ENCODE data around the gene SNRNP200. TPM values are rescaled to one million over a fixed set of nuclear protein-coding genes. Genes with fewer than 3 reads are reported as not detected.

SNRNP200 gene
- total RNA-seq, 1 donor from 2014 or later, result 36.6 TPM

DNA sequence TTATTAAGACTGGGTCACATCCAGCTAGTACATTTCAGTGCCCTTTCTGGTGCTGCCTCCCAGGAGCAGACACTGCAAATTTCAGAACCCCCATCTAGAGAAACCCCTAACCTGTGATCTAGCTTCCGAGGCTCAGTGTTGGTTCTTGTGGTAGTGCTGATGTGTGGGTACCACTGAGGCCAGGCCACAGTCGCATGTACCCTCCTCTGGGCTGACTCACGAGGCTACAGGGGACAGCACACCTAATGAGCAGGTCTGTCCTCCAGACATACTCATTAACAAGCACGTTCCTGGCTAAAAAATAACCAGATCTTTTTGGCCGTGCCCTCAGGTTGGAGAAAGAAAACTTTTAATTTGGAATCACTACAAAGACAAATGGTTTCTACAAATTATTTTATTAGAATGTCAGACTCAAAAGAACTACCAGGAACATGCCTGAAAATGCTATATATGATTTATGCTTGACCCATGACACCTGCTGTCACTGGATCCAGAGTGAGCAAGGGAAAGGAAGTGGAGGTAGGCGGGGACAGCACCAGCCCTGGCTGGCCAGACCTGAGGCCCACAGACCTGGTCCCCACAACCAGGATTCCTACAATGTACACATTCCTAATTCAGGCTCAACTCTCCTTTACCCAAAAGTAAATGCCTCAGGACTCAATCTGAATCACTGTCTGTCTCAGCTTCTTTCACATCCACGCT, 30.8 kb downstream of the SNRNP200 start:
- DNase-seq (ENCODE audit: low spot score), result no peak

DNA sequence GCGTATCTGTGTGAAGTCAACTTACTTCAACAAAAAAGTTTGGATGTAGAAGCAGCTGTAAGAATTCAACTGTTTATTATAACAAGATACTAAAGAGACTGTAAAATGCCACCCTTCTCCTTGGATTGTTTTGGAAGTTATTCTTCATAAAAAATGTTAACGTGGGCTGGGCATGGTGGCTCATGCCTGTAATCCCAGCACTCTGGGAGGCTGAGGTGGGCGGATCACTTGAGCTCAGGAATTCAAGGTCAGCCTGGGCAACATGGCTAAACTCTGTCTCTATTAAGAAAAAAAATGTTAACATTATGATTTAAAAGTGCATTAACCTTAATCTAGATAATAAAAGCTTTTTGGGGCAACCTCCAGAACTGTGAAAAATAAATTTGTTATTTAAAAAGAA, 31.6 kb downstream of the SNRNP200 start:
- DNase-seq (ENCODE audit: low spot score), result no peak

DNA sequence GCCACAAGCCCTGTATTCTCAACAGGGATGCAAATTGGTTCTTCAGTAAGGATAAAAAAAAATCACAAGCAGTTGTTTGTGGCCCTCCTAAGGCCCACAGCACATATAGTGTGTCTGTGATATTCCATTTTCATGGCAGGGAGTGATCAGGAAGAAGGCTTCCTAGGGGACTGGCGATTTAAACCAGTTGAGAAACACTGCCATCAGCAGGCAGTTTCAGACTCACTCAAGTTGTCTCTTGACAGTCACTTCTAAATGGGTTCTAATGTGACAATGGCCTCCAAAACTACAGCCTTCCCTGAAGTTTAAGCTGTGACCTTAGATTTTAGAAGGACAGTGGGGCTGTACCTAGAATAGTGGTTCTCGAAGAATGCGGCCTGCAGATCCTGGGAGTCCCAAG, 33.4 kb downstream of the SNRNP200 start:
- no peak for DNase-seq (ENCODE audit: low spot score)

DNA sequence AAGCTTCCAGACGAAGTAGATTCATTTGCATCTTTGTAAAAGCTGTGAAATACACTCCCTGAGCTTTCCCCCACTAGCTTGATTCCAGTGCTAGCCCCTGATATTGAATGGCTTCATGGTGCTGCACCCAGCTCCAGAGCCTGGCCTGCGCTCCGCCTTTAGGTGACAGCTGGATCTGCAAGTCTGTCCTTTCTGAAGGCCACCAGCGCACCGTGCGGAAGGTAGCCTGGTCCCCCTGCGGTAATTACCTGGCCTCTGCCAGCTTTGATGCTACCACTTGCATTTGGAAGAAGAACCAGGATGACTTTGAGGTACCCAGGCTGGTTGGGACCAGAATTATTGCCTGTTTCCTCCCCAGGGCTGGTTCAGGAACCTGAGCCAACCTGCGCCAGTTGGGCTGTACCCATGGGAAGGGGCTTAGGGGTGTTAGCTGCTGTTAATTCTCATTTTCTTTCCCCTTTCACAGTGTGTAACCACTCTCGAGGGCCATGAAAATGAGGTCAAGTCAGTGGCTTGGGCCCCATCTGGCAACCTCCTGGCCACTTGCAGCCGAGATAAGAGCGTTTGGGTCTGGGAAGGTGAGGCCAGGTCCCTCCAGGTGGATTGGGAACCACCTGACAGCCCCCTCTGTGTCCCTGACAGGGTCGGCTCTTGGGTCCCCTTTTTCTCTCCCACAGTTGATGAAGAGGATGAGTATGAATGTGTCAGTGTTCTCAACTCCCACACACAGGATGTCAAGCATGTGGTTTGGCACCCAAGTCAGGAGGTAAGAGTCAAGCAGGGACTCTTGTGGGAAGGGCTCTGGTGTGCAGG, 38.0 kb downstream of the SNRNP200 start:
- DNase-seq (ENCODE audit: low spot score), result peak; percentile 12

DNA sequence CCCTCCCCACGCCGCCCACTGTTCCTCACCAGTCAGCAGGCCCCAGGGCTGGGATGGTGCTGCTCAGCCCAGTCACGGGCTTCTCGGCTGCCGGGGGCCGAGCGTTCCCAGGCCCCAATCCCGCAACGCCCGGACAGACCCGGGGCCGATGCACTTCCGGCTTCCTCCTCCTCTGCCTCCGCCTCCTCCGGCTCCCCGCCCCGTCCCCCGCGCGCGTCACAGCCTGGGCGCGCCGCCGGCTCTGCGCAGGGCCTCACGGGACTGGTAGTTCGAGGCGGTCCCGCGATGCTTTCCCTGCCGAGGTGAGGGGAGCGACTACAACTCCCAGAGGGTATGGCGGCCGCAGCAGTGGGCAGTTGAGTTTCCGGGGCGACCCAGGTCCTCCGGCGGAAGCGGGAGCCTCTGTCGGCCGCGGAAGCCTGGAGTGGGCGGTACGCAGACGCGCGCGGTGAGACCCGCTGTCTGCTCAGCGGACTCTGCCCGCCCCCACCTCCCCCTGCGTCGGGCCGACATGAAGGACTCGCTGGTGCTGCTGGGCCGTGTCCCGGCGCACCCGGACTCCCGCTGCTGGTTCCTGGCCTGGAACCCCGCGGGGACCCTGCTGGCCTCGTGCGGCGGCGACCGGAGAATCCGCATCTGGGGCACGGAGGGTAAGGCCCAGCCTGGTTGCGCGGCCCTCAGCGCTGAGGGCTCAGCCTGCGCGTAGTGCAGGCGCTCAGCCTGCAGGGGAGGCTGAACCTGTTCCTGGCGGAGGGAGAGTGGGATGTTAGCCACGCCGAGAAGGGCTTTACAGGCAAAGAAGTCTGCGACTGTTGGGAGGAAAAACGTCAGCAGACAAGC, 39.3 kb downstream of the SNRNP200 start, which contains the start of the genes CIAO1 and TMEM127:
CIAO1 (plus strand) TSS at position 386 of the 840 bp plus-strand sequence; CDS start at position 512, 126 bp downstream.
TMEM127 (minus strand) TSS at position 158 of the 840 bp plus-strand sequence. CDS start 616 bp downstream, outside the sequence.
- peak; percentile 99 for DNase-seq (ENCODE audit: low spot score)

DNA sequence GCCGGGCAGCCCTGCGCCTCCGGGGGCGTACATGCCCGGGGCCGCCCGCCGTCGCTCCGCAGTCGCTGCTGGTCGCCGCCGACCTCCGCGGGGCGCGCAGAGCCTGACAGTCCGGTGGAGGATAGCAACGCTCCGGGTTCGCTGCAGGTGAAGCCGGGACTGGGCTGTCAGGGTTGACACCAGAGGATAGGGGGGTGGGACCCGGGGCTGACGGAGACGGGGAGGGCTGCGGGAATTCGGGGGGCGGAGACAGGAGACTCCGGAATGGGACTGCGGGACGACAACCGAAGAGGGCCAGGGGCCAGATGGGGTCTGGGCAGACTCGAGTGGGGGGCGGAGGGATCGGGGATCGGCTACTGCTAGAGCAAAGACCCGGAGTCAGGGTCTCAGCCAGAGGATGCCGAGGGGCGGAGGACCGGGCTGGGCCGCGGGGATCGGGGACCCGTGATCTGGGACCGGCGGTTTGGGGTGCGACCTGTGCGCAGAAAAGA, 40.0 kb downstream of the SNRNP200 start:
- DNase-seq (ENCODE audit: low spot score), result no peak

DNA sequence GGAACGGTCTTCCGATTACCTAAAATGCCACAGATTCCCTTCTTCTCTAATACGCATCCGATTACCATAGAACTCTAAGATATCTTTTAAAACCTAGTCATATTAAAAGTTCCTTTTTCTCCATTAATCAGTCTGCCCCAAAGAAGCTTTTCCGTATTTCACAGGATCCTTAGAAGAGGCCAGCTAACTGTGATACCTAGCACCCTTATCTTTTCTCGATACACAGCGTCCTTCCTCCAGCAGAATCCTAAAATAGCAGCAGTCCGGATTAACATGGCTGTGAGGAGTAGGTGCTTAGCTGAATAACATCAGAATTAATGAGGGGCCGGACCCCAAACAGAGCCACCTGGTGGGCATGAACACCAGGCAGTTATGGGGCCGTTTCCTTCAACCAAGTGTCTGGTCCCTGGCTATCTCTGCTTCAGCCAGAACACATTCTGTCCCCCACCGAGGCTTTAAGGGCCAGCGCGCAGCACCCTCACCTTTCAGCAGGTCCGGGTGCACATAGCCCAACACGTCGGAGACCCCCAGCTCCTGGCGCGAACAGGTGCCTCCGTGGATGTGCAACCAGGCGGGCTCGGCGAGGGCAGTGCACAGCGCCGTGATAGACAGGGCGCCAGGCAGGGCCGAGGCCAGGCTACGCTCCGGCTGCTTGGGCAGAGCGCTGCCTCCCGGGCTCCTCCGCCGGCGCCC, 40.5 kb downstream of the SNRNP200 start:
- DNase-seq (ENCODE audit: low spot score), result peak; percentile 11

DNA sequence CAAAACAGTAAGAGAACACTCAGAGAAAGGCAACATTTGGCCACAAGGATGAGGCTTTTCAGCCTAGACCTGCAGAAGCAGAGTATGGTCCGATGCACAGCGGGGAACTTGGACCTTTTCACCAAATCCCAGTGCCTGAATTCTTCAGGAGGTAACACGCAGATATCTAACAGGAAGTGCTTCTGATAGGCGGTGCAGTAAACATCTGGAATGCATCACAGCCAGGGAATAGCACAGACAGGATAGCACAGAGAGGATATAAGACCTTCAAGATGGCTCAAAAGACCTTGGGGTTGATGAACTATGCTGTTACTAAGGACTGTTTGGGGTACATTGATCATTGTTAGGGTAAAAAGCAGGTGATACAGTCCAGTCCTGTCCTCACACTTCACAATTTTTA, 41.3 kb downstream of the SNRNP200 start:
- no peak for DNase-seq (ENCODE audit: low spot score)

DNA sequence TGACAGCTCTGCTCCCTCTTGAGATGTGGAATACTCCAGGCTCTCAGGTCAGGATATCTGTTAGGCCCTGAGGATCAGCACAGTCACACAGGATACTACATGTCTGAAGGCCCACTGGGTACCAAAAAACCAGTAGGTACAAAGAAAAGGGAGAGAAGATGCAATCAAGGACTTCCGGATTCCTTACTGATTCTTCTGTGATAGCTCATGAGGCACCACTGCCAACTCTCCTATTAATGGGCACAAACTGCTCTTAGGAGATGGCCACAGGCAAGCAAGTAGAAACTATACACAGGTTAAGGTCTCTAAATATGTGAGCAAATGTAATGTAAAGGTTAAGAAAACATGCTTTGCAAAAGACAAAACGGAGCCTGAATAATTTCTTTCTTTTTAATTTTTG, 43.0 kb downstream of the SNRNP200 start:
- DNase-seq (ENCODE audit: low spot score), result no peak

DNA sequence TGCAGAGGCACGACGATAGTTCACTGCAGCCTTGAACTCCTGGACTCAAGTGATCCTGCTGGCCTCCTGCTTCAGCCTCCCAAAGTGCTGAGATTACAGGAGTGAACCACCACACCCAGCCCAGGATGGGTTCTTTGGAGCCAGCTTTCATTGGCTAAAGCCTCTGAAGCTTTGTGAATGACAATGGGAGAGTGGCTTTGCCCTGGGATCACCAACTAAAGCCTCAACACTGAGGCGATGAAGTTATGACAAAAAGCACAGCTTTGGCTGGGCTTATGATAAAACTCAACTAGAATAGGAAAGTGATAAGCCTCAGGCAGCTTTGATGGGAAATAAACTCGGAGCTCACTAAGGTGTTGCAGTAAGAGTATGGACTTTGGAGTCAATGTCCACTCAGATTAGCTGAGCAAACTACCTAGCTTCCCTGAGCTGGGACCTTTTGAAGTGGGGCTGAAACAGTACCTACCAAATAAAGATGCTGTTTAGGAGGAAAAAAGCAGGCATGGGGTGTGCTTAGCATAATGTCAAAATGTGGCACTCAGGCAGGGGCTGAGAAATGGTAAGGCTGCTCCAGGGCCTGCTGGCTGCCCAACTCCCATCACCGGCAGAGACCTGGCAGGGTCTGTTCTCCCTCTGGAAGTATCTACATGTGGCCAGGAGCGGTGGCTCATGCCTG, 43.9 kb downstream of the SNRNP200 start:
- DNase-seq (ENCODE audit: low spot score), result no peak

DNA sequence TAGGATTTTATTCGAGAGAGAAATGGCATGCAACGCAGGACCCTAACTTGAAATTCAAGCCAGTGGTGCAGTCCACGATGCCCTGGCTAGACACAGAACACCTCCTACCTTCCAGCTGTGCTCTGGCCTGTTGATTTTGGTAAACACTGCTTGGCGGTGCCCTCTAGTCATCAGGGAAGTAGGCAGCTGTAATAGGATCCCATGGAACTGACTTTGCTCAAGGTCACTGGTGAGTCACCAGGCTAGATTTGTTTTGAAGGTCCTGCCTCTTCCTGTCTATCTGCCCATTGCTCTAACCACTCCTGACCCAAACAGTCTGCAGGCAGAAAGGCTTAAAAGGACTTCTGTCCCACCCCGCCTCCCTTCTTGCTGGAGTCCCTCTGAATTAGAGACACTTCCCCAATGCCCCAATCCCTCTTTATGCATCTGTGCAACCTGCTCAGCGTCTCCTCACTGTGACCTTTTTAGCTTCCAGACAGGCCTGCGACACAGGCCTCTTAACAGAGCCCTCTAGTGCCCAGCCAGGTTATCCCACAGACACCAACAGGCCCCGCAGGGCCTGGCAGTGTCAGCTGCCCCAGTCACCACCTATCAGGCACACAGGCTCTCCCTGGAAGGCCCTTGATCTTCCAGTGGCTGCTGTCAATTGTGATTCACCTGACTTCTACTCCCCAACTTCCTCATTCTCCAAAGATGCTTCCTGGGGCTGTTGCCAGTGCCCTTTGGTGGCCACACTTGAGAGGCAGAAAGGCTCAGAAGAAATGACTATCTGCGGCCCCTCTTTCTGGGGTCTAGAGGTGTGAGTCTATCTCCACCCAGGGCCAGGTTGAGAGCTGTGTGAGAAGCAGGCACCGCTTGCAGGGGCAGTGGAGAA, 44.7 kb downstream of the SNRNP200 start:
- peak; percentile 62 for DNase-seq (ENCODE audit: low spot score)

DNA sequence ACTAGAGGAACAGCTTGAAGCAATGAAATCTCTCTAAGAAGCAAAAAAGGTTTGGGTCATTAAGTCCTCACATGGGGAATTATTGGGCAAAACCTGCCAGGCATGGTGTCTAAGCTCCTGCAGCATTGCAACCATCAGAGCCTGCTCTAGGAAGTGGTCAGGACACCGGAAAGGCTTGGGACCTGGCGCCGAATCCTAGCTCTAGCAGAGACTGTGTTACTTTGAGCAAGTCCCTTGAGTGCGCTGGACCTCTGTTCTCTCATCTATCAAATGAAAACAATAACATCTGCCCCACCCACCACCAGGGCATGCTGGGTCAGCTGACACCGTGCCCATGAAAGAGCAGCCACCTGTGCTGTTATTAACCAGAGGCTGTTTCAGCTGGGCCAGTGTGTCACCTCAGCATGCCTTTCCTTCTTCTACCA, 45.8 kb downstream of the SNRNP200 start:
- no peak for DNase-seq (ENCODE audit: low spot score)

DNA sequence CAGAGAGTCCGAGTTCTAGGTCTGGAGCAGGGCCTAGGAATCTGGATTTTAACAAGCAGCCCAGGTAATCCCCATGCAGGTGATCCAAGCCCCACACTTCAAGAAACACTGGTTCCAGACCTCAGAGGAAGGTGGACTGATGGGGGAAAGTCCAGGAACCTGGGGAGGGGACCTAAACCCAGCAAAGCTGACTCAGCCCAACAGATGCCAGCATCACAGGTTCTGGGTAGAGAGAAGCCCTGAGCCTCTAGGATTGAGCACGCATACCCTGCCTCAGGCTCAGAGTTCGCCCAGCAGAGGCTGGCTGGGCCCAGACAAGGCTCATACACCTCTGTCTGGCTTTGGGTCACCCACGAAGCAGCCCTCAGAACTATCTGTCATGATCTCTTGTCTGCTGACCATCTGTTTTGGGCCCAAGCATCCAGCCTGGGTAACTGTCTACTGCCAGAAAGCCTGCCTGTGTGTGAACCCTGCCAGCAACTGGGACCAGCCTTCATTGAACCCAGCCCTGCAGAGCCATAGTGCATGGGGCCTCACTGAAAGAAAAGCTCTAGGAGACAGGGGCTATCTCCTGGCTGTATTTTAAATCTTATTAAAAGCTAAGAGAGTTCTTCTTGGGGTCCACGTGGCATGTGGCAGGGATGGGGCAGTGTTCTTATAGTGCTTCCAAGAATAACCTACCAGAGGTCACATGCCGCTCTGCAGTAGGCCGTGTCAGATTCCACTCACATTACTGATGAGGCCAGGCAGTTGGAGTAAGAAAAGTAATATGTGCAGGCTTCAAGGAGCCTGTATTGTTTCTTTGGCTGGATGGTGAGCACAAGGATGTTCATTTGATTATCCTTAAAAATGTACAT, 47.0 kb downstream of the SNRNP200 start:
- DNase-seq (ENCODE audit: low spot score), result no peak

DNA sequence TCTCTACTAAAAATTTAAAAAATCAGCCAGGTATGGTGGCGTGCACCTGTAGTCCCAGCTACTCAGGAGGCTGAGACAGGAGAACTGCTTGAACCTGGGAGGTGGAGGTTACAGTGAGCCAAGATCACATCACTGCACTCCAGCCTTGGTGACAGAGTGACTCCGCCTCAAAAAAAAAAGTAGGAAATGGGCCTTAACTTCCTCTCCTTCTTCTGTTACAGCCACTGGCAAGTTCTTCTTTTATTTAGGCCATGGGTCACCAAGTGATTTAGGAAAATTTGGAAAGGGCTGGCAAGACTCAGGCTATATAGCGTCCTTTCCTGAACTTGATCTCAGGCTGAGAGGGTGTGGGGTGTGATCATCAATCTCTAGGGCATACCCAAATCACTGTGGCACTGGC, 47.6 kb downstream of the SNRNP200 start:
- DNase-seq (ENCODE audit: low spot score), result peak; percentile 19

DNA sequence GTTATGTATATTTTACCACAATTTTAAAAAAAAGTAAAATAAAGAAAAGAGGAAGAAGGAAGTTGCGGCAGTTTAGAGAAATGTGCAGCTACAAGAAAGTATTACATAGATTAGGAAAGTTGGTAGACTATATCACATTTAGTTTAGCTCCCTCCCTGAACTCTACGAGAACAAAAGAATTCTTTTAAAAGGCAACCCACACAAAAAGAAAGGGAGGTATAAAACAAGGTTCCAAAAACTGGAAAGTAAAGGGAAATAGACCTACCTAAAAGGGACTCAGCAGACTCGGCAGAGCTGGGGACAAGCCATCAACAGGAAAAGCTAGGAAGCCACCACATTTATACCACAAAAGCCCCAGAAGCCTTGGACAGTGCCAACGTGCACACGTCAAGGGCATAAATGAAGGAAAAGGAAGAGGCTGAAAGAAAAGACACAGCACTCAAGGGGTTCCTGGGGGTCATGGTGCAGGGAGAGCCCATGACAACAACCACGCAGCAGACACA, 48.7 kb downstream of the SNRNP200 start:
- DNase-seq (ENCODE audit: low spot score), result no peak

DNA sequence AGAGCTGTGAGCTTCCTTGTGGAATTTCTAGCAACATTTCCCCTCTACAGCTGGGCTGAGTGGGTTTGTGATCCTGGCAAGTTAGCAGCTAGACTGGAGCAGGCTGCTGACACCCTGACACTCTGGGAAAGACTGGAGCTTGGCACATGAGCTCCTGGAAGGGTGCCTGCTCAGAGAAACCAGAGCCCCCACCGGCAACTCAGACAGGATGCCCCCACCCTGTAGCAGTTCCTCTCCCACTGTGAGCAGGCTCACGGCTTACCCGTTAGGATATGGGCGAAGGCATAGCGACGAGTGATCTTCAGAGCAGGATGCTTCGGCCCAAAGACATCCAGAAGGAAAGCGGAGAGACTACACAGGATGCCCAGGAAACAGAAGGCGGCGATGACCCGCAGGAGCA, 50.8 kb downstream of the SNRNP200 start:
- DNase-seq (ENCODE audit: low spot score), result no peak

DNA sequence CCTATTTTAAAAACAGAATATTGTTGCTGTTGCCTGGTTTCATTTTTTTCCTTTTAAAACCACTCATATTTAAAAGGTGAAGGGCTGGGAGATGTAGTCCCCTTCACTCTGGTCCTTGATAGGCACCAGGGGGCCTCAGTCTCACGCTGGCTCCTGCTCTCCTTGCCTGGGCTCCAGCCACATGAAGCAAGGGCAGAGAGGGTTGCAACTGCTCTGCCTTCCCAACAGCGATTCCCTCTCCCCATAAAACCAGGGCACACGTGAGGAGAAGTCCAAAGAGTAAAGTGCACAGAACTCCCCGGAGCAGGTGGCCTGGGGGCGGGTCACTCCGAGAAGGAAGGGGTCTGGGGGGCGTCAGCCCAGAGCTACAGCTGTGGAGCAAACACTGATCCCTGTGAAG, 52.3 kb downstream of the SNRNP200 start:
- DNase-seq (ENCODE audit: low spot score), result no peak

DNA sequence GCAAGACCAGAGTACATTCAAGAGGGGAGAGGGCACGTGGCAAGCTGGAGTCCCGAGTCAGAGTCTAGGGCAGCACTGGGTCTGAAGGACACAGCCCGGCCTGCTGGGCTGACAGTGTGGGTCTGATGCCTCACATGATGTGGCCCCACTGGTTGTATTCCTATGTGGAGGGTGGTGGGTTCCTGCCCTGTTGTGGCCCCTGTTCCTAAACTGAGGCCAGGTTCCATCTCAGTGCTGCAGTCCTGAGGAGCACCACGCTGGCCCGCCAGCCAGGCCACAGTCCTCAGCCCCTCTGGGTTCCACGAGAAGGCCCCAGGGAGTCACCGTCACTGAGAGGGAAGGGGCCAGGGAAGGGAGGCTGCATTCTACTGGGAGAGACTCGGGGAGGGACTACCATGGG, 52.8 kb downstream of the SNRNP200 start:
- DNase-seq (ENCODE audit: low spot score), result no peak

Measured in umbilical cord (tissue), 2 donors.